Measurements from ENCODE around the gene MSRB3.

- TF ChIP-seq POLR2AphosphoS5 (IDR thresholded peaks at IDR 0.05; ENCODE audit: borderline replicate concordance, low read depth, low read length): no peak
- no peak for TF ChIP-seq EZH2 (IDR thresholded peaks at IDR 0.05)
- no peak for TF ChIP-seq FOXP2 (optimal IDR thresholded peaks at IDR 0.05; ENCODE audit: control extremely low read depth, extremely low read length, insufficient read depth)
Measured at GRCh38 chr12:65419284-65420072, 141.0 kb downstream of the MSRB3 start.
